ENCODE measurements around the gene PSMA5.

- TF ChIP-seq CREB1 (IDR thresholded peaks at IDR 0.05; ENCODE audit: low read depth), result no peak
- TF ChIP-seq YY1 (IDR thresholded peaks at IDR 0.05; ENCODE audit: low read depth), result no peak
Measured at GRCh38 chr1:109388884-109389637, 37.2 kb downstream of the PSMA5 start.
